ENCODE measurements around the gene AUTS2.
A peak's percentile ranks its signal among the peaks of the same experiment; 100 is the strongest.
"Not testable (repeated sequence)": the region's sequence is repeated elsewhere in the genome, so short reads cannot be mapped to it uniquely, and the experiment has no call there.

The AUTS2 gene

DNA sequence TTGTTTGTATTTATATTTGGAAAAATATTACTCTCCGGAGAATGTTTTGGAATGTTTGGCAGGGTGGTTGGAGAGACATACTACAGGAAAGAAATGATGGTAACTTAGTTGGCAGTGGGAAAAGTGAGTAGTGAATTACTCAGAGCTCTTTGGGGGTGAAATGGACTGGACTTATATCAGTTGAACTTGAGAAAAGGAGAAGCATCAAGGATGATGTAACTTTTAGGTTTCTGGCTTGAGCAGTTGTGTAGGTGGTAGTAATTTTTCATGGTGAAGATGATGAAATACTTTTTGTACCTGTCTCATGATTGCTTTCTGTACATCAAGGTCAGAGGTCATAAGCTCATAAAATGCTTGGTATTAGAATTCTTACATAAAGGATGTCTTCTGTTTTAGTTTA lies 617.2 kb downstream of the AUTS2 start:
- no peak for DNase-seq

- no peak for DNase-seq
Measured at GRCh38 chr7:70217571-70217970, 619.3 kb downstream of the AUTS2 start.

DNA sequence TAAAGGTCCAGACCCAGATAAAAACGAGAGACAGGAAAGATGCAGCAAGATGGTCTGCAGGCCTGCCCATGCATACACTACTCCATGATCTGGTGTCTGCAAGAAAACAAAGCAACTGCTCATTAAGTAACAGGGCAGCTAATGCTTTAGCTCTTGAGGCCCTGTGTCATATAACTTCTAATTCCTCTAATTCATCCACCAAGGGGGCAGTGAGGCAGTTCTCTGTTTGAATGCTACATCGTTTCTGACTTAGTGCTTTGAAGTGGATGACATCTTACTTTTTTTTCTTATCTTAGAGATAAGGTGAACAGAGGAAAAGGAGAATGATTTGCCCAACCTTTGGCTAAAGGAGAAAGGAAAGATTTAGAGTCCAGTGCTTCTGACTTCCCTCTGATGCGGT lies 619.7 kb downstream of the AUTS2 start:
- DNase-seq = no peak

DNA sequence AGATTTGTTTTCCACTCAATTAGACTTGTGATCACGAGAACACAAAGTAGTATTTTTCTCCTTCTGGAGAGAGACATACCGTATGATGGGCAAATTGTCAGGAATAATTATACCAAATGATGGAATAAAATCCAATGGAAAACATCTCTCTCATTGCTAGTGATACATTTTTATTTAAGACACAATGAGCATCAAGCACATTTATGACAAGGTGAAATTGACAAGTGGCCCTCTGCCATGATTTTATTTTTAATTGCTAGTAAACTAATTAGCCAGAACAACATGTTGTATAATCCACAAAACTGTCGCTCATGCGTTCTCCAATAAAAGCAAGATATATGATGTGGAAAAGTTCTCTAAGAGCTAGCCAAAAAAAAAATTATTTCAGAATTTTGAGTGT lies 620.8 kb downstream of the AUTS2 start:
- DNase-seq = no peak

- no peak for DNase-seq
Measured at GRCh38 chr7:70229242-70229641, 631.0 kb downstream of the AUTS2 start.

DNA sequence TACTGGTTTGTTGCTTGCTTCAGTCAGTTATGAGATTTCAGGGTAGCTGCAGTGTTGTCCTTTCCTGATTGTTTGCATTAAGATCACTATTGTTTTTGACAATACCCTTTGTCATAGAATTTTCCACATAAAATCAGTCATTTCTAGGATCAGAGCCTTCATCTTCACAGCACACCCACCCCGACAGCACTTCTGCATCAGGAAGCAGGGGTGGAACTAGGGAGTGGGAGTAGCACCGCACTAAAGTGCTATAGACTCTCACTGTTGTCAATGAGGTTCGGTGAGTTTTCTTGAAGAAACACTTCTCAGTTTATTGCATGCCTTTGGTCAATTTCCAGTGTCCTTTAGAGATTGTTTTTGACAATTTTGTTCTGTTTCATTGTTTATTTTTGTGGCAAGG lies 632.5 kb downstream of the AUTS2 start:
- no peak for DNase-seq

DNA sequence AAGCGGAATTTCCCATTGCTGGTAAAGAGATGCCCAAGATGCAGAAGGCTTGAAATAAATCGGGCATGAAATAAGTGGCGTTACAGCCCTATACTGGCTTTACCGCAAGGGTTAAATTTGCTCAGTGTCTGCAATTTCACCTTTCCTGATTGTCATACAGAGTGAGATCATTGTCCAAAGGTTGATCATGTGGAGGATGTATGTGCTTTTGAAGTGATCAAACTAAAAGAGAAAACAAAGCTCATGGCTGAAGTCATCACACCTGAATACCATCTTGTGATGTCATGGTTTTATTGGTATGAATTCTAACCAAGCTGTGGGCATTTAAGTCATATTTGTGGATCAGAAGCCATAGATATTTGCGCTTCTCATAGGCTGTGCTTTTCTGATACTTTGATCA lies 635.5 kb downstream of the AUTS2 start:
- DNase-seq = no peak

DNA sequence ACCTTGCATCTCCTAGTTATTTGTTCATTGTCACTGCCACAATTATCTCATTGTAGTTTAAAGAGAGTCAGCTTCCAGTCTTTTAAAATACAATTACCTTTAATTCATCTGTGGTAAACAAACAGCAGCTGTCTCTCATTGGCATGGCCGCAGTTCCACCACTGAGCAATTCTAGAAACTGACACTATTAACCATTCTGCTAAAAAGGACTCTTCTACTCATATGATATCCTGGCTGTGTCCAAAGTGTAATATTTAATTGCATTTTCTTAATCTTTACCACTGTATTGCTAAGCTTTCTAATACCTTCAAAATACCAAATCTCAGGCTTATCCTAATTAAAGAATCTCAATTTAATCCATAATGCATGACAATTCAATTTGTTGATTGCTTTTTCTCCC lies 639.0 kb downstream of the AUTS2 start:
- DNase-seq = no peak

GRCh38 chr7:70237831-70238575 lies 639.7 kb downstream of the AUTS2 start:
- DNase-seq = peak; percentile 50

GRCh38 chr7:70239918-70240317 lies 641.6 kb downstream of the AUTS2 start:
- DNase-seq = no peak

GRCh38 chr7:70240873-70241272 lies 642.6 kb downstream of the AUTS2 start:
- no peak for DNase-seq

DNA sequence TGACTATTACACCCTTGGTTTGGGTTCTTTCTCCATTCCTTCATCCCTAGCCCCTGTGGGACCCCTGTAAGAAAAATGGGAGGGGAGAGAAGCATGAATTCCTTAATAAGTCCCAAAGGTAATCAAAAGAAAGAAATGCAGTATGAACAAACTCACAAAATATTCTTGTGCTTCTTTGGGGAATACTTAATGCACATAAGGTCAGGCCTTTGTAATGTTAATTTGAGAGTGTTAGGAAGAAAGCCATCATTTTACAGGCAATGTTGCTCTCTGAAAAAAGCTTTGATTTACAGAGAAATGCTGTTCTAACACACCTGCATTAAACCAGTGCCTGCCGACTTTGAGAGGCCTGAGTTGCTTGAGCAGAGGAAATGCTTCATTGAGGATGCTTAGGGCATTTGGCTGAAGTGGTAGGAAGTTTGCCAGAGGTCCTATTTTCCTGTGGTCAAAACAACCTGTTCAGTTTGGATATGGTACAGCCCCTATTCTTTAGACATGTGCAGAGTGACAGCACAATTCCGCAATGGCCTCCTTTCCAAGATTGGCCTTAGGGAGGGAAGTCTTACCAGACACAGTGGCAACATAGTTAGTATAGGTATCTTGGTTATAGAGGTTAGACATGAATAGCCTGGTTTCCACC lies 643.4 kb downstream of the AUTS2 start:
- DNase-seq = no peak

- DNase-seq = no peak
Measured at GRCh38 chr7:70242826-70243225, 644.6 kb downstream of the AUTS2 start.

DNA sequence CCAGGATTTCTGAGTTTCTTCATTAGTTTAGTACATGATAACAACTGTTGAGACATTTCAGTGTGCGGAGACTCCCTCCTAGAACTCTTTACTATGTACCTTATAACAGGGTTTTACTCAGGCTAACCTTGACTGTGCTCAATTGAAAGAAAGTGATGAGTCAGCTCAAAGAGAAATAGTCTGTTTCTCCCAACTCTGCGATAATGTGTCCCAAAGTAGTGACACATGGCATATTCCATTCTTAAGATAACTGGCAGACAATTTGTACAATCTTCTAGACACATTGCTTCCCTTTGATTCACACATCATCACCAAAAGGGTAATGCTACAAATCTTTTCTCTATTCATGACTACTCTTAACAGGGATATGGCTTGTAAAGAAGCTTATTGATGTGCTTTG lies 645.2 kb downstream of the AUTS2 start:
- DNase-seq = no peak

DNA sequence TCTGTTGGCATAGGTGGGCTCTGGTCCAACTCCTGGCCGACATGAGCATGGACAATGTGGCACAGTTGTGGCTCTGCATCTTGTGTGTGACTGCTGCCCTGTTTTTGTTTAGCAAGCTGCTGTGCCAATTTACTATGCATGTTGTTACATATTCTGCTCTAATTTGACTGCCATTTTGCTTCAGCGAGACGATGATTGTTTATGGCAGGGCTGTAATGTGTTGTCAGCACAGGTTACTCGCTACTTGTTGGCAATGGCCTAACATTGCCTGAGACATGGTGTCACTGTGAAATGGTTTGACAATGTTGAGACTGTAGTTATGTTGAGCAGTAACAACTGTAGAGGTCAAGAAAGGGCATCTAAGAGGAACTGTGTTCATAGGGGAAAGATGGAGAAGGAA lies 659.6 kb downstream of the AUTS2 start:
- DNase-seq = no peak

- peak; percentile 27 for DNase-seq
Measured at GRCh38 chr7:70259502-70259901, 661.2 kb downstream of the AUTS2 start.

- DNase-seq = no peak
Measured at GRCh38 chr7:70263471-70264255, 665.4 kb downstream of the AUTS2 start.

GRCh38 chr7:70266186-70266585 lies 667.9 kb downstream of the AUTS2 start:
- no peak for DNase-seq

GRCh38 chr7:70267381-70268120 lies 669.3 kb downstream of the AUTS2 start:
- DNase-seq = no peak

- no peak for DNase-seq
Measured at GRCh38 chr7:70268179-70268578, 669.9 kb downstream of the AUTS2 start.

DNA sequence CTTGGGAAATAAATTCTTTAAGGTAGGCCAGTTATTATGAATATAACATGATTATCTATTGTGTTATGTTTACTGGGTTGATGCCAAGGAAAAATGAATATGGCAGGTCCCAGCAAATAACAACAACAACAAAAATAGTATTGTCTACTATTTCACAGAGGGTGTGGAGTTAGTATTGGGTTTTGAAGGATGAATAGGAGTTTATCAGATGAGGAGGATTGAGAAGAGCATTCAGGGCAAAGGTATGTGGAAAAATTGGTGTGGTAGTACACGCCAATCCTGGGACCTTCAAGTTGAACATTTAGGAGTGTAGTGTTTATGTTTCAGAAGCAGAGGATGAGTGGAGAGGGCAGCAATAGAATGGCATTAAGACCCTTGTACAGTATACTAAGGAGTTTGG lies 671.9 kb downstream of the AUTS2 start:
- DNase-seq = no peak

GRCh38 chr7:70271617-70272081 lies 673.4 kb downstream of the AUTS2 start:
- DNase-seq = no peak

DNA sequence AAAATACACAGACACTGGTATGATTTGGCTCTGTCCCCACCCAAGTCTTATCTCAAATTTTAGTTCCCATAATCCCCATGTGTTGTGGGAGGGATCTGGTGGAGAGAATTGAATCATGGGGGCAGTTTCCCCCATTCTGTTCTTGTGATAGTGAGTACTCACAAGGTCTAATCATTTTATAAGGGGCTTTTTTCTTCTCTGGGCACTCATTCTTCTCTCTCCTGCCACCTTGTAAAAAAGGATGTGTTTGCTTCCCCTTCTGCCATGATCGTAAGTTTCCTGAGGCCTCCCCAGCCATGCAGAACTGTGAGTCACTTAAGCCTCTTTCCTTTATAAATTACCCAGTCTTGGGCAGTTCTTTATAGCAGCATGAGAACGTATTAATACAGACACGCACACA lies 677.3 kb downstream of the AUTS2 start:
- DNase-seq = not testable (repeated sequence)

Measured in right hindlimb (tissue), 1 donor.